SU-DHL-6 (cell line): Measurements from ENCODE around the gene SRSF11.

Experiments used
- CTCF ChIP-seq: fragments of 200-600 bp; sonication (generic); IDR thresholded peaks from one replicate; pipeline ENCODE4 v1.5.1; 2017; ENCODE audit warnings: antibody characterized with exemption, mild to moderate bottlenecking, low read length, moderate library complexity; ENCODE audit not compliant: insufficient read depth, poor library complexity, severe bottlenecking
- EZH2phosphoT487 ChIP-seq: fragments of 200-600 bp; sonication (generic), shearing (Covaris generic); conservative IDR thresholded peaks from 2 replicates; pipeline ENCODE4 v1.6.1; 2018; ENCODE audit warnings: mild to moderate bottlenecking, antibody characterized with exemption, low read length, moderate library complexity, mixed read lengths

- TF ChIP-seq CTCF (no peak), EZH2phosphoT487 (no peak)
Observed at GRCh38 chr1:70228670-70229069, 7.5 kb downstream of the SRSF11 start.
